NCI-H2227 treated with DMSO at 0.1 percent for 48 hours (cell line): ENCODE results near the gene NELL1.

Source experiments
- DNase-seq: peaks from one replicate; lab custom pipeline; 2025; lab: John Stamatoyannopoulos, UW

NELL1 gene

DNA sequence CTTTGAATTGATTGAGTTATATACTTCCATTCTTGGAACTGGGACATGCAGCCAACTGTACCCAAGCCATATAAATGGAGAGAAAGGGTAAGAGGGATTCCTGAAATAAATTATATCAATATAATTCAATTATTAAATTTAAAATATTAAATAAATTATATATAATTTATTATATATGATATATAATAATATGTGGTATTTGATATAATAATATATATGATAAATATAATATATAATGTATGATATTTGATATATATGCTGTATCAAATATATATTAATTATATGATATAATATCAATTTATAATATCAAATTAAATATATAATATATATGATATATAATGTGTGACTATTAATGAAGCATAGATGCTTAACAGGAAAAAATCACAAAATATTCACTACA is 677.0 kb downstream of the NELL1 start:
- no peak for DNase-seq

DNA sequence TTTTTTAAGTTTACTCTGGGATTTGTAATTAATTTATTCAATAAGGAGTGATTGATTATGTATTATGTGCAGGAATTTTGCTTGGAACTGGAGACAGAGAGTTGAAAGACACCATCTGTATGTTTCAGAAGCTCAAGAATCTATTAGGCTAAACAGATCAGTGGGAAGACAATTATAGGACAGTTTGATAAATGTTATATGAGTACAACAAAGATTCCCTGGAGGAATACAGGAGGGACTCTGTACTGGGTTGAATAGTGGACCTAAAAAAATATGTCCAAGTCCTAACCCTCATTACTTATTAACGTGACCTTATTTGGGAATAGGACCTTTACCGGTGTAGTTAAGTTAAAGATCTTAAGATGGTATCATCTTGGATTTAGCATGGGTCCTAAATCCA is 681.2 kb downstream of the NELL1 start:
- DNase-seq: no peak

DNA sequence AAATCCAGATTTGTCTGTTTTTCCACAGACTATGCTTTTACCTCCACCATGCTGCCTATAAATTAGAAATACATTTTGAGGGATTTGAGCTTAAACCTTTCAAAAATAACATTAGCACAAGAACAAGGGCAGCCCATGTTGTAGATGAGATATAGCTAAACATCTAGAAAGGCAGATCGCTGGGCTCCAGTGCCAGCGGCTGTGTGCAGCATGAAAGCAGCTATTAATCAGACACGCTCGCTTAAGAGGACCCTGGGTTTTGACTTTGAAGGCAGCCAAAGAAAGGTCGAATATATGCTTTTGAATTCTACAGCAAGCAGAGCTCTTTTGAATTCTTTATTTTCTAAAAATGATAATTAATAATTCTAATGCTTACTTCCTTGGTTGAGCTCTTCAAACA is 684.0 kb downstream of the NELL1 start:
- no peak for DNase-seq

DNA sequence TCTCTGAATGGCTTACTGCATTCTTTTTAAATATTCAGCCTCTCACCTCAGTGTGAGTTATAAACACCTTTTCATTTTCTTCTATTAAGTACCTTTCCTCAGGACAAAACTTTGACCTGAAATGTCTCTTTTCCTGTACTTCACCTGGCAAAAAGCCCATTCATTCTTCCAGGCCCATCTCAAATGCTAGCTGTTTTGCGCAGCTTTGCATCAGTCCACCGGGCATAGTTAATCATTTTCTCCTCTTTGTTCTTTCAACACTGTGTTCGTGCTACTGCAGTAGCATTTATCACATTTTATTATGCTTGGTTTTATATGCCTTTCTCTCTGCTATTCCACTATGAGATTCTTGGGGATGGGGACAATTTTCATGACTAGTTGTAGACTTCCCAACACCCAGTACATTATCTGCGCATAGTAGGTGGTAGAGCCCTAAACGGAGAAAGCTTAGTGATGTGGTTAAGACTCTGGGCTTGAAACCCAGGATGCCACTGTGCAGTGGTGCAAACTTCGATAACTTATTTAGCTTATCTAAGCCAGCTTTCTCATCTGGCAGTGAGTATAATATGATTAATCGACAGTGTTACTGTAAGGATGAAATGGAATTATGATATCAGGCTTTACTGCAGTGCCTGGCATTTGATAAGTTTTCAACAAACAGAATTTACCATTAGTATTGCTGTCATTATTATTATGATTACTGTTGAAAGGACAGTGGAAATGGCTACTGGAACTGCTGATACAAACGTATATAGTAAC is 695.7 kb downstream of the NELL1 start:
- no peak for DNase-seq

DNA sequence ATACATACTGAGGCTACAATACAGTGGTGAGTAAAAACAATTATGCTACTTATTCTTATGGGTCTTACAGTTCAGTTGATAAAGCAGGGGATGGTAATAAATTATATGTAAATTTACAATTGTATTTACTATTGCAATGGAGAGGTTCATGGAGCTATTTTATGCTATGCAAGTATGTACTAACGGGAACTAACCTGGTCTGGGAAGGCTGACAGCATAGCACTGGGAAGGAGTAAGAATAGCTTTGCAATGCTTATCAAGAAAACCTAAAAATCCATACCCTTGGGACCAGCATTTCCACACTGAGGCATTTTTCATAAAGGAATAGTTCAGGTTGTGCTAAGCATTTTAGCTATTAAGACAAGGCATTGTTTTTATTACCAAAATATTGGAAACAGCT is 700.6 kb downstream of the NELL1 start:
- DNase-seq: no peak

DNA sequence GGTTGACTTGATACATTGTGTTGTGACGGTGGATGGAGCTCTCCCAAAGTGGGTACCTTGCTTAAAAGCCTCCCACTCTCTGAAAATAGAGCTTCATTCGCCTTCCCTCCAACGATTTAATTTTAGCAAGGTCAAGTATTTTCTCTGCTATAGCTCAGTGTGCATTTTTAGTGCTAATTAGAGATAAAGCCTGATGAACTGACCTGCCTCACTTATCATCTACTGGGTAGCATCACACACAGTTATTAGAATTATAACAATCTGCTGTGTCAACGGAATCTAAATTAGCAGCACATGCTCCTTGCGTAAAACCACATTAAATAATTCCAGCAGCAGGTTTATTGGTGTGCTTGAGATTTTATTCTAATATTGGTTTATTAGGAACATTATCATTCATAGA is 701.7 kb downstream of the NELL1 start:
- DNase-seq: no peak

DNA sequence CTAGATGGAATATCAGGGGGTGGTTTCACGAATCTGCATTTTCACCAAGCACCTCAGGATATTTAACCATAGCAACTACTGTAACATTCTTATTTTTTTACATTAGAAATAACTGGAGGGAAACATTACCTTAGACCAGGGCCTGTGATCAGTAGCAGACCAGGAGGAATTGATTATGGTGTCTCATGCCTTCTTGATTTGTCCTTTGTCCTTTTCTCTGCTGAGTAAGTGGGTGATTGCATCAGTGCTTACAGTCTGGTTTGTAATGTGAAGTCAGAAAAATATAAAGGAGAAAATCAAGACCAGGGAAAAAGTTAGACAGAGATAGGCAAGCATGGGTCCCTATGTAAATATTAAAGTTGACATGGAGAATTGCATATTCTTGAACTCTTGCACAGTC is 703.3 kb downstream of the NELL1 start:
- DNase-seq: no peak

DNA sequence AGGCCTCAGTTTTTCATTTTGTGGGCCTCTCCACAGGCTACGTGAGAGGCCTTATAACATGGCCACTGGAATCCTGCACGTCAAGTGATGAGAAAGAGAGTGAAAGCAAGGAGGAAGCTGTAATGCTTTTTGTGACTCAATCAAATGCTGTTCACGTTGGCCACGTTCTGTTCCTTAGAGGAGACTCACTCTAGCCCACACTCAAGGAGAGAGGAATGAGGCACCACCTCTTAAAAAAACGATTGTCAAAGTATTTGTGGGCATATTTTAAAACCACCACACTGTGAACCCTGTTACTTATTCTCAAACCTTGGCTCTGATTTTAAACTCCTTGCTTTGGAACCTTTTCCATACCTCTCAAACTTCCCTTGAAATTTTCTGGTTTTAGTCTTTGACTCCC is 705.0 kb downstream of the NELL1 start:
- DNase-seq: no peak

DNA sequence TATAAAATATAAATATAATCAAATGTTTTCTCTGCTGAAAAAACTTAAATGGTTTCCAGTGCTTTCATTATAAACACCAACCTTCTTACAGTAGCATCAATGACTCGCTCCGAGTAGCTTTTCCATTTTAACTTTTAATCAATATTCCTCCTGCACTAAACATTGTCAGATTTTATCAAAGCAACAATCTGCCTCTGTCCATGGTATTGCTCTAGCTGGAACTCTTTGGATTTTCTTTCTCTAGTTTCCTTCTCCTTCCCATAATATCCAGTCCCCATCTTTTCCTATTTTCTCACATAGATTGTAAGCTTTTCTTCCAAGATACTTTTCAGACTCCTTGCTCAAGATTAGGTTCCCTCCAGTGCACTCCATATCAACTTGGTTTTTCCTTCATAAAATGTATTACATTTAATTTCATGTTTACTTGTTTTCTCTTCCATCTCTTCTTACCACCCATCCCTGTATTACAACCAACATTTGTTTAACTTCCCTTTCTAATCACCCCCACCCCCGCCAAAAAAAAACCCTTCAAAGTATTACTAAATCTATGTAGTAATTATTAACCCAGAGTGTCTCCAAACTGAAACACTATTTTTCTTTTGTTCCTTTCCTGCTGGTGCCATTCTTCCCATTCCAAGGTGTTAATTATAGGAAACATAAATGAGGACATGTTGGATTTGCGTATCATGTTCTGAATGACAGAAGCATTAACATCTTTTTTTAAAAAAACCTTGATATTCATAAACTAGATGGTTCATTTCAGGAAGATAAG is 716.5 kb downstream of the NELL1 start:
- DNase-seq: no peak

DNA sequence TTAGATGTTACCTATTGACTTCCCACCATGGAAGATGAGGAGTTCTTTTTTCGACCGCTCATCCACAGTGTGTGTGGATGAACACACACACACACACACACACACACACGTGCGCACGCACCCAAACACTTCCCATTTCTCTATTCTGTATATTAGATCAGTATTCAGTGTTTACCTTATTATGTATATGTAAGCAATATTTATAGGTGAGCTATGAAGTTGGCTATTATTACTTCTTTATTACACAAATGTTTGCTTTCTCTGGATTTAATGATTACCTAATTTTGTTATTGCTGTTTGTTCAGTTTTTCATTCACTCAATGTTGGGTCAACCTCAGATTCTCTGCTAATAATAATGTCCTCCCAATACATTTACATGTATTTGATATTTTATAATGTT is 721.0 kb downstream of the NELL1 start:
- no peak for DNase-seq

DNA sequence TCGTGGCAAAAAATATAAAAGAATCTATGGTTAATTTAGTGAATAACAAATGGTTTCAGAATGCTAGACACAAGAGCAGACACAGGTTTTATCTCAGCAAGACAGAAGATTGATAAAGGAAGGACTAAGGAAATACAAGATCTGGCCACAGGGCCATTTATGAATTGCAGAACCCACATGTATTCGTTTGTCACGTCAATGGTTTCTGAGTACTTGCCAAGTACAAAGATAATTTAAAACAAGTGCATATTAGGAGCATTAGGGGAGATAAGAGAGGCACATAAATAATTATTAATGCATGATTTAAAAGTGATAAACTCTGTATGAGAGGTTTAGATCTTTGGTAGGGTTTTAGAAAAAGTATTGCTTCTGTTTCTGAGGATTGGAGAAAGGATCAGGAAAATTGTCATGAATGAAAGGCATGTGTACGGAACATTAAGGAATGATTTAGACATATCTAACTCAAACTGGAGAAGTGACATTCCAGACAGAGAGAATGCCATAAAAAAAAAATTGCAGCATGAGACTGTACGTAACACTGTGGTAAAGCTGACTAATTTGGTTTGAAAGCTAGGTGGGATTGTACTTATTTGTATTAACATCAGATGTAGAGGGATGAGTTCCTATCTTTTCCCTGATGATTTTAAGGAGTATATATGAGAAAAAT is 727.1 kb downstream of the NELL1 start:
- DNase-seq: no peak

DNA sequence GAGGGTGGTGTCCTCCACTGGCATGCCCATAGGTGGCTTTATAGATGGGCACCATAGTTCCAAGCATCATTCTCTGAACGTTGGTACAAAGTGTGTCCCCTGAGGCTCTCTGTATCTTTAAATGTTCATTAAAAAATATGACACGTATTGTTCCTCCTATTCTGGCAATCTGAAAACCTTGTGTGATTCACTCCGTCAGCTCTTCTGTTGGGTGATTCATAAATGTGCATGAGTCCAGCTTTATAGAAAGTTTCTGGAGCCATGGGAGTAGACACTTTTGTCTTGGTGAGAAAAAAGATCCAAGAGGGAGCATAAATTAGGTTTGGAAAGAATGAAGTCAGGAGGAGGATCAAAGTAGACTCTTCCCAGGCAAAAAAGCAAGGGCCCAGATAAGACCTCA is 728.8 kb downstream of the NELL1 start:
- DNase-seq: no peak

DNA sequence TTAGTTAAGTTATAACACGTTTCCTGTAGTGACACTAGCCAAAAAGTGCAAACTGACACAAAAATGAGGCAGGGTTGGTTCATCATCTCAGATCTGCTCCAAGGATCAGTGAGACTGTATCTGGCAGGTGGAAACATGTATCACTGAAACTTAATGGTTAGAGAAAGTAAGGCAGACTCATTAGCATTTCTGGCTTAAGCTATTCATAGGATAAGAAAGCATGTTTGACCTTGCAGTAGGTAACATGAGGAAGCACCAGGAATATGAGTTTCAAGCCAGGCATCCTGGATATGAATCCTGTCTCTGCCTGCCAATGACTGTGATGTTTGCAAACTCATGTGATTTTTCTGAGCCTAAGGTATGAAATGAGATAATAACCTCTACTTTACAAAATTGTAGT is 732.1 kb downstream of the NELL1 start:
- no peak for DNase-seq

DNA sequence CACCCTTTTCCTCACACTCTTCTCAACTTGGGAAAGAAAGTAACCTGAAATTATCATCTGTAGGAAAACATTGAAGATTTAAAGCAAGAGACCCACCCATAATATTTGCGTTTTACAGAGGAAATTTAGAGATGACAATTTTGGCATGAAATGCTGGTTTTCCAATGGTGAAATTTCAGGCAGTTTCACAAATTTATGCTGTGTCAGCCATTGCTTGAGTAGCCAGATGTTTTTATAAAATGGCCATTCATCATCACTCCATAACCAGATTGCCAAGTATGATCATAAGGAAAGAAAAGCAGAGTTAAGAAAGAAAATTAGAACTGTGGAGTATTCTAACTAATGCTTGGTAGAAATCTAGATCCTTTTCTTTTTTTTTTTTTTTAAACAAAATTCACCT is 732.9 kb downstream of the NELL1 start:
- DNase-seq: no peak

DNA sequence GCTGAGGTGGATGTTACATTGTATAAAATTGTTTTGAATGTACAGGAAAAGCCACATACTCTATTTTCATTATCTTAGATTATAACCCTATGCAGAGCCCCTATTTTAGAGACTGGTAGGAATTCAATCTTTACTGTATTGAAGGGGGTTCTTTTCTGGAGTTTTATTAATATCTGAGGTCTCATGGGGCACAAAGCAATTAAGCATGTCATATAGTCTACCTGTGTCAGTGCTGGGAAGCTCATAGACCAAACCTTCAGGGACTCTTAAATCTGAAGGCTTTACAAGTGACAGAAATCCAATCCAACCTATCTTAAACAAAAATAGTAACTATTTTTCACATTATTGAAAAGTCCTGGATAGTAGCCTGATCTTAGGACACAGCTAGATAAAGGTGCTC is 733.7 kb downstream of the NELL1 start:
- no peak for DNase-seq

DNA sequence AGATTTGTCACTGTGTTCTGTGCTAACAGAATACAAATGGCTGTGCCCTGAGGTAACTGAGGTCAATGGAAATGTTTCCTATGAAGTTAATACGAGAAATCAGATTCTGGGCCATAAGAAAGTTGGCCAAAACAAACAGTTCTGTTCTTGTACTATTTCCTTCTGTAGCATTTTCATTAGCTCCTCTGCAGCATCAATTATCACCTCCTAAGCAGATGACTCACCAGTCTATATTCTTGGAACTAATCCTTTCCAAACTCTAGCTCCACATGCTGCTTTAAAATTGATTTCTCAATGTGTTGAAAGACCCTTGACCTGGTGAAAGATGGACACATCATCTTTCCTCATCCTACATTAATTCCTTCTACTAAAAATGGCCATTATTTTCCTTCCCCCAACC is 736.0 kb downstream of the NELL1 start:
- no peak for DNase-seq

DNA sequence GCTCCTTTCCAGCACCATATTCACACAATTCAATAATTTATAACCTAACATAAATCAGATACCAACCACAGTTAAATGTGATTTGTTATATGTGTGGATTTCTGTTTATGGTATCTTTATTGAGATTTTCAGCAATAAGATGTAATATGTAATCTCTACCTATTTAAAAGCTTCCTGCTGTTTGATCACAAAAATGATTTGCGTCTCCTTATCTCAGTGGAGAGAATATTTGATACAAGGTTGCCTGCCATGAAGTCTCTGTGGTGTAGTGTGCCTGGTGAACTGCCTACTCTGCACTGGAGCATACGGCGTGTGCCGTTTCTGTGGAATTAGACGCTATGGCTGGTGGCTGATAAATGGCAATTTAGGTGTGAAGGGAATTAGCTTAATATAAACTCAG is 741.1 kb downstream of the NELL1 start:
- DNase-seq: no peak

DNA sequence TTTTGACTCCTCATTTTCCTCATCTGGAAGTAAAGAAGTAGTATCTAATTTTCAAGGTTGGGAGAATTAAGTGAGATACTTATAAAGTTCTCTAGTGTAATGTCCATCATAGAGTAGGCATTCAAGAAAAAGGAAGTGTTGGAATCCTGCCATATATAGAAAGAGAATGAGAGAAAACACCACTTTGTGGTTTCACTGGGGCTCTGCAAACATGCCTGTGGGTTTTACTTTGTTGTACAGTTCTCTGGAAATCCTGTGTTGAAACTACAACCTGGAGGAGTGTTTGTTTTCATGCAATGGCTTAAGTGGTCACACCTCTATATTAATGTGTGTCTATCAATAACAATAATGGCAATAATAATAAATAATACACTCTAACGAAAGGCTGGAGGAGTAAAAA is 741.7 kb downstream of the NELL1 start:
- no peak for DNase-seq

DNA sequence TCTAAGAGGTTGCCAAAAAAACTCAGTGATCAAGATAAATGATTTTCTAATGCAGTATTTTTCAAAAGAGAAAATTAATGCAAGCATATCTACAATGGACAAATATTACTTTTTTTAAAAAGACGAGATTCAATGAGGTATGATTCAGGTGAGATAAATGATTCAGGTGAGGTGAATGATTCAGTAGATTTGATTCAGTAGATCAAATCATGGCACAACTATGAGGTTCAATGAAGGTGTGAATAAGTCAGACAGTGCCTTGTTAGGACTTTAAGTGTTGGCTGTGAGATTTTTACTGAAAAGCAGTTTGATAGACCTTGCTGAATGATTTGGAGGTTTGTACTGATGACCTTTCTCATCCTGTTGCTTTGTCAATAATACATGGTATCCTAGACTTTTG is 742.2 kb downstream of the NELL1 start:
- DNase-seq: no peak

DNA sequence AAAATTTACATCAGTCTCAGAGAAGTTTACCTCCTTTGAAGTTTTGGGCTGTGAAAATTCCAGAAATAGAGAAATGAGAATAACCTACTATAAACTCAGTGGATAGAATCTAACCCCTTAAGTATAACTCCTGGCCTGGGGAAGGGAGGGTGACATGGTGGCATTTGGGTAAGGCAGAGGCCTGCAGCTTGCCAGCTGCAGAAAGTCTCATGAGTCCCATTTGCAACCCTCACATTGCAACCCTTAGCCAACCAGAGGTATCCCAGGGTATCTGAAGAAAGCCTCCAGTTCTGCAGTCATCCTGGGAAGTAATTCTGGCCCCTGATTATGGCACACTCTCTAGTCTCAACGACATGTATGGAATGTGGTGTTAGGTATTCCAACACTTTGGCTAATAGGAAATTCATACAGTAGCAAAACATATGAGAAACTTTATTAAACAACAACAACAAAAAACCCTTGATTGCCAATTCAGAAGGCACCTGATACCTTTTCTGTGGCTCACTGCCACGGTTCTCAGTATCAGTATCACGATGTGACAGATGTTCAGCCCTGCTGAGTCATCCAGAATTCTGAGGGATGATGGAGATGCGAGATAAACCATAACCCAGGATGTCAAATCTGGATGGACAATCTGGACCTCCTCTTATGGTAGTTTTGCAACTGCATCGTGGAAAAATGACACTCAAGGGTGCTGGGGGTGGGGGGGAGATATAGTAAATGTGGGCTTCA is 743.4 kb downstream of the NELL1 start:
- DNase-seq: no peak

DNA sequence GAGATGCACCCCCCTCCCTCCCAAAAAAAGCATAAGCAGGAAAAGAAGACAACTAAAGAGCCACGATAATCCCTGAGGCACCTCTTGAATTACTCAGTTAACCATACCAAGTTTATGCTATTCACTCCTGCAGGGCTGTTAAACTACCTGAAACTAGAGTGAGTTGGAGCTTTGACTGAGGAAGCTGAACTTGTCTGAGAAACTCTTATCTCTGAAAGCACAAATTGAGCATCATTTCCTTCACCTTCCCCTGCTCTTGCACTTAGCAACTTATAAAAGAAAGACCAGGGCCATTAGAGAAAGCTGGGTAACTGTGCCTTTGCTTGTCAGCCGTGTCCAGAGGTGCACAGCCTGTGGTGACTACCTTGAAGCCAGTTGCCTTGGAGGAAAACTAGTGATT is 745.6 kb downstream of the NELL1 start:
- DNase-seq: no peak

DNA sequence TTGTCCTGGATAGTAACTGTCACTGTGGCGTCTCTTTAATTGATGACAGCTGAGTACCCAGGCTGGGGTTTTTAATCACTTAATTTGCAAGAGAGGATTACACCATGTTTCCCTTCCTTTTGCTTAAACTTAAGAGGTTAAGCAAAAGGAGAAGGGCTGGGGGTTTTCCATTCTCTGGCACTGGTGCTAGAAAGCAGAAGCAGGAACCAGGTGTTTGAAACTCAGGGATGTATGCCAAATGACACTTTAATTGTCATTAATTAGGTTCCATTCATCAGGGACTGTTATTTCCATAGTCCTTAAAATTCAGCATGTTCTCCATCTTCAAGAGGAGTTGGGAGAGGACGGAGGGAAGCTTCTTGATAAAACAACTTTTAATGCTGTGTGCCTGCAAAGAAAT is 746.2 kb downstream of the NELL1 start:
- DNase-seq: no peak
